ENCODE results near the gene CENPU.

DNA sequence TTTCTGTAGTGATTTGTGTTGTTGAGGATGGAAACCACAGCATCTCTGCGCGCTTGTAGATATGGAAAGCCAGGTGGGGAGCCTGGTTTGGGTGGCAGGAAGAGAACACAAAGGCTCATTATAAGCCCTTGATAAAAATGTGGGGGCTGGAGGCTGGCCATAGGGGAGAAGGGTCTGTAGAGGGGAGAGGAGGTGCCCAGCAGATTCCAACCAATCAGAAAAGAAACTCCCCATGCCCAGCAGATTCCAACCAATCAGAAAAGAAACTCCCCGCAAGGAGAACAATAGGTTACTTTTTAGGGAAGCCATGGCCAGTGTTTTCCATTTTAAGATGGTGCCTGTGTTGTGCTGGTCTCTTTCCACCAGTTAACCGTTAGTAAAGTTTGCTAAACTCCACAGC lies 9.8 kb upstream of the CENPU start:
- TF ChIP-seq NFIC (IDR thresholded peaks at IDR 0.05): no peak
- TF ChIP-seq, protein P1, sequence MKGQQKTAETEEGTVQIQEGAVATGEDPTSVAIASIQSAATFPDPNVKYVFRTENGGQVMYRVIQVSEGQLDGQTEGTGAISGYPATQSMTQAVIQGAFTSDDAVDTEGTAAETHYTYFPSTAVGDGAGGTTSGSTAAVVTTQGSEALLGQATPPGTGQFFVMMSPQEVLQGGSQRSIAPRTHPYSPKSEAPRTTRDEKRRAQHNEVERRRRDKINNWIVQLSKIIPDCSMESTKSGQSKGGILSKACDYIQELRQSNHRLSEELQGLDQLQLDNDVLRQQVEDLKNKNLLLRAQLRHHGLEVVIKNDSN (IDR thresholded peaks at IDR 0.05): no peak
- TF ChIP-seq CEBPB (IDR thresholded peaks at IDR 0.05): no peak
- TF ChIP-seq, protein P2, sequence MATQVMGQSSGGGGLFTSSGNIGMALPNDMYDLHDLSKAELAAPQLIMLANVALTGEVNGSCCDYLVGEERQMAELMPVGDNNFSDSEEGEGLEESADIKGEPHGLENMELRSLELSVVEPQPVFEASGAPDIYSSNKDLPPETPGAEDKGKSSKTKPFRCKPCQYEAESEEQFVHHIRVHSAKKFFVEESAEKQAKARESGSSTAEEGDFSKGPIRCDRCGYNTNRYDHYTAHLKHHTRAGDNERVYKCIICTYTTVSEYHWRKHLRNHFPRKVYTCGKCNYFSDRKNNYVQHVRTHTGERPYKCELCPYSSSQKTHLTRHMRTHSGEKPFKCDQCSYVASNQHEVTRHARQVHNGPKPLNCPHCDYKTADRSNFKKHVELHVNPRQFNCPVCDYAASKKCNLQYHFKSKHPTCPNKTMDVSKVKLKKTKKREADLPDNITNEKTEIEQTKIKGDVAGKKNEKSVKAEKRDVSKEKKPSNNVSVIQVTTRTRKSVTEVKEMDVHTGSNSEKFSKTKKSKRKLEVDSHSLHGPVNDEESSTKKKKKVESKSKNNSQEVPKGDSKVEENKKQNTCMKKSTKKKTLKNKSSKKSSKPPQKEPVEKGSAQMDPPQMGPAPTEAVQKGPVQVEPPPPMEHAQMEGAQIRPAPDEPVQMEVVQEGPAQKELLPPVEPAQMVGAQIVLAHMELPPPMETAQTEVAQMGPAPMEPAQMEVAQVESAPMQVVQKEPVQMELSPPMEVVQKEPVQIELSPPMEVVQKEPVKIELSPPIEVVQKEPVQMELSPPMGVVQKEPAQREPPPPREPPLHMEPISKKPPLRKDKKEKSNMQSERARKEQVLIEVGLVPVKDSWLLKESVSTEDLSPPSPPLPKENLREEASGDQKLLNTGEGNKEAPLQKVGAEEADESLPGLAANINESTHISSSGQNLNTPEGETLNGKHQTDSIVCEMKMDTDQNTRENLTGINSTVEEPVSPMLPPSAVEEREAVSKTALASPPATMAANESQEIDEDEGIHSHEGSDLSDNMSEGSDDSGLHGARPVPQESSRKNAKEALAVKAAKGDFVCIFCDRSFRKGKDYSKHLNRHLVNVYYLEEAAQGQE (IDR thresholded peaks at IDR 0.05; ENCODE audit: low read depth): no peak
- TF ChIP-seq FOXM1 (IDR thresholded peaks at IDR 0.05; ENCODE audit: borderline replicate concordance, low read depth): no peak
- no peak for TF ChIP-seq EP300 (IDR thresholded peaks at IDR 0.05; ENCODE audit: borderline replicate concordance)
- TF ChIP-seq, protein P3, sequence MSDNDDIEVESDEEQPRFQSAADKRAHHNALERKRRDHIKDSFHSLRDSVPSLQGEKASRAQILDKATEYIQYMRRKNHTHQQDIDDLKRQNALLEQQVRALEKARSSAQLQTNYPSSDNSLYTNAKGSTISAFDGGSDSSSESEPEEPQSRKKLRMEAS (IDR thresholded peaks at IDR 0.05): no peak
- TF ChIP-seq YY1 (IDR thresholded peaks at IDR 0.05; ENCODE audit: low read depth): no peak
- TF ChIP-seq TAF1 (IDR thresholded peaks at IDR 0.05; ENCODE audit: low read depth): no peak
